Tibial artery (tissue), 4 donors: Measurements from ENCODE around the gene STRN3.

Experiments
- DNase-seq, 2 donors: peaks; one replicate each; pipeline ENCODE4 v3.0.0-alpha.2; 2019
- H3K27ac ChIP-seq, 2 donors: fragments of 200-600 bp; sonication (generic) in 1 of 2; 1 replicate in 1 of 2; 2 replicates in 1 of 2; pipeline ENCODE4 v1.5.1; 2018 to 2019; ENCODE audit warnings: mild to moderate bottlenecking in 1 of 2
- H3K27me3 ChIP-seq, 2 donors: fragments of 200-600 bp; sonication (generic) in 1 of 2; one replicate each; pipeline versions ENCODE4 v1.5.1 to v1.6.0; 2016 to 2019
- H3K36me3 ChIP-seq, 3 donors: fragments of 200-600 bp; sonication (generic) in 2 of 3; one replicate each; pipeline ENCODE4 v1.5.1; 2016 to 2019; ENCODE audit warnings: mild to moderate bottlenecking in 2 of 3
- H3K4me1 ChIP-seq, 4 donors: fragments of 200-600 bp; sonication (generic) in 2 of 4; 1 replicate in 3 of 4; 2 replicates in 1 of 4; pipeline ENCODE4 v1.5.1; 2016 to 2019
- H3K4me3 ChIP-seq, 2 donors: fragments of 200-600 bp; sonication (generic) in 1 of 2; 1 replicate in 1 of 2; 2 replicates in 1 of 2; pipeline ENCODE4 v1.5.1; 2018 to 2019; ENCODE audit warnings: mild to moderate bottlenecking in 2 of 2
- H3K9me3 ChIP-seq, 3 donors: fragments of 200-600 bp; sonication (generic) in 1 of 3; one replicate each; pipeline ENCODE4 v1.5.1; 2016 to 2019
- CTCF ChIP-seq, 2 experiments: fragments of 200-600 bp in 1 of 2; fragments of 450-650 bp in 1 of 2; IDR thresholded peaks; one replicate each; pipeline ENCODE4 v1.5.1; 2017 to 2019; ENCODE audit warnings: antibody characterized with exemption in 2 of 2, mild to moderate bottlenecking in 1 of 2, moderate library complexity in 1 of 2
- intact Hi-C: fragments of 100-400 bp; cut with DNase I; formaldehyde crosslinking; loops from one replicate; pipeline ENCODE4 v1.15.0; 2023; ENCODE audit warnings: low total_unique reads

STRN3 gene

GRCh38 chr14:30889244-30889594 lies 137.0 kb downstream of the STRN3 start:
- Histone ChIP-seq H3K9me3 (no peaks in the 10 kb centered on the region), H3K27me3 (no peaks in the 10 kb centered on the region), H3K4me3 (no peak overlapping the region), H3K36me3 (peaks cover 0 to 3% (median 0%) of the 10 kb centered on the region in 3 donors), H3K4me1 (peaks cover 0 to 11% (median 0%) of the 10 kb centered on the region in 4 donors), H3K27ac (no peak overlapping the region)
- intact Hi-C loops = no loop called here
- no peak for TF ChIP-seq CTCF (IDR thresholded peaks at IDR 0.05)
- no peak for DNase-seq

- intact Hi-C loops = no loop called here
- H3K9me3 ChIP-seq = no peaks in the 10 kb centered on the region
- H3K4me1 ChIP-seq = peaks cover 0 to 11% (median 0%) of the 10 kb centered on the region in 4 donors
- H3K27ac ChIP-seq = no peak overlapping the region
- TF ChIP-seq CTCF (IDR thresholded peaks at IDR 0.05) = no peak
- no peak for DNase-seq
- H3K27me3 ChIP-seq = no peaks in the 10 kb centered on the region
- H3K4me3 ChIP-seq = no peak overlapping the region
- H3K36me3 ChIP-seq = no peaks in the 10 kb centered on the region
These were observed 137.5 kb downstream of the STRN3 start for GRCh38 chr14:30888480-30889243.

- no peak overlapping the region for H3K27ac ChIP-seq
- H3K4me3 ChIP-seq = no peak overlapping the region
- H3K27me3 ChIP-seq = no peaks in the 10 kb centered on the region
- no peak for TF ChIP-seq CTCF (IDR thresholded peaks at IDR 0.05)
- DNase-seq = no peak
- no peaks in the 10 kb centered on the region for H3K9me3 ChIP-seq
- intact Hi-C loops = no loop called here
- peaks cover 0 to 11% (median 0%) of the 10 kb centered on the region in 4 donors for H3K4me1 ChIP-seq
- no peaks in the 10 kb centered on the region for H3K36me3 ChIP-seq
These were observed 140.1 kb downstream of the STRN3 start for GRCh38 chr14:30885840-30886740.

GRCh38 chr14:30884901-30885300 lies 141.3 kb downstream of the STRN3 start:
- Histone ChIP-seq H3K36me3 (no peaks in the 10 kb centered on the region), H3K27ac (no peak overlapping the region), H3K9me3 (no peaks in the 10 kb centered on the region), H3K4me1 (peaks cover 0 to 2% (median 0%) of the 10 kb centered on the region in 4 donors), H3K4me3 (no peak overlapping the region), H3K27me3 (no peaks in the 10 kb centered on the region)
- no peak for DNase-seq
- intact Hi-C loops = no loop called here
- no peak for TF ChIP-seq CTCF (IDR thresholded peaks at IDR 0.05)

GRCh38 chr14:30883508-30884294 lies 142.5 kb downstream of the STRN3 start:
- H3K27ac ChIP-seq = no peak overlapping the region
- intact Hi-C loops = no loop called here
- H3K4me1 ChIP-seq = no peaks in the 10 kb centered on the region
- H3K4me3 ChIP-seq = no peak overlapping the region
- TF ChIP-seq CTCF (IDR thresholded peaks at IDR 0.05) = no peak
- DNase-seq = no peak
- H3K27me3 ChIP-seq = no peaks in the 10 kb centered on the region
- H3K9me3 ChIP-seq = no peaks in the 10 kb centered on the region
- H3K36me3 ChIP-seq = no peaks in the 10 kb centered on the region
